HTR-8/SVneo (cell line): ENCODE results near the gene ZNF428.
"Not testable (repeated sequence)": the region's sequence is repeated elsewhere in the genome, so short reads cannot be mapped to it uniquely, and the experiment has no call there.

Experiments
- DNase-seq: peaks from one replicate; pipeline ENCODE4 v3.0.0; 2011; ENCODE audit warnings: low spot score, mixed read lengths; ENCODE audit not compliant: insufficient read length
- FAIRE-seq: peaks from 2 replicates; lab custom pipeline; 2011; peaks lifted over from hg19 to GRCh38; lab: Jason Lieb, UNC

Gene ZNF428

DNA sequence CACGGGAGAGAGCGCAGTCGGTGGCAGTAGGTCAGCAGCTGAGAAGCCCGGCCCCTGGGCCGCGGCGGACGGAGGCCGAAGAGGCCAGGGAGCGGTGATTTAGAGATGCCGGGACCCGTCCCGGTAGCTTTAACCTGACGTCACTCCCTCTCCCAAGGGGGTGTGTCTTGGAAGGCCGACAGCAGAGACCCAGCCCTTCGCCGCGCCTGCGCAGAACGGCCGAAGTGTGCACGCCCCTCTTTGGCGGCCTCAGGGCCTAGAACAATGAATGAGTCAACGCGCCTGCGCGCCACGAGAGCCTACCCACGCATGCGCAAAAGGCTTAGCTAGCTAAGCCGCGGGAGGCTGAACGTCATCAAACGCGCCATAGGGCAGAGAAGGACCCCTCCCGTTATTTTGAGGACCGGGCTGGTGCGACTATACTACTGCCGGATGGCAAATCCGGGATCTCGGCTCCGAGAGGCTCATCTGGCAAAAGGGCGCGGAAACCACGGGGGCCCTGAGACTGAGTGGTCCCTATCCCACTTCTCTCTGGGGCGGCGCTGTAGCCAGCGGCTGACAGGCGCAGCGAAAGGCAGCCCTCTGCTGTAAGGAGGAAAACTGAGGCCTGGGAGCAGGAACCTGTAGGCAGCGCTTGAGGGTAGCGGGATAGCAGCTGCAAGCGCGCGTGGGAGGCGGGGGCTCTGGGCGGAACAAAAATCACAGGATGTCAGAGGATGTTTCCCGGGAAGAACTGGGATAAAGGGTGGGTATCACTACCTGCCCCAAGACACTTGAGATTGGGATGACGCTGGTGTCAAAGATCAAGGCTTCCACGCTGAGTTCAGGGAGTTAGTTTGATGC is 23.2 kb downstream of the ZNF428 start, which contains the start of the genes IRGQ and ZNF576:
TSS of gene IRGQ (minus strand) at position 136 of the 843 bp plus-strand sequence. CDS start 796 bp downstream, outside the sequence.
TSS of gene ZNF576 (plus strand) at position 597 of the 843 bp plus-strand sequence. CDS start 514 bp downstream, outside the sequence.
- DNase-seq: peak; percentile 99
- peak; percentile 99 for FAIRE-seq

DNA sequence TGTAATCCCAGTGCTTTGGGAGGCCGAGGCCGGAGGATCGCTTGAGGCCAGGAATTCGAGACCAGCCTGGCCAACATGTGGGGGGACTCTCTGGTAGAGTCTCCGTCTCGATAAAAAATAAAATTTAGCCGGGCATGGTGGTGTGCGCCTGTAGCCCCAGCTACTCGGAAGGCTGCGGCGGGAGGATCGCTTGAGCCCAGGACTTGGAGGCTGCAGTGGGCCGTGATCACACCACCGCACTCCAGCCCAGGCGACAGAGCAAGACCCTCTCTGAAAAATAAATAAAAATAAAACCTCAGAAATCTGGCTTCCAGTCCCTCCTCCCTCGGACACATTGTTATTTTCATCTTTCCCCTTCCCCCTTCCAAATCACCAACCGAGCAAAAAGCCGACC is 23.8 kb downstream of the ZNF428 start:
- no peak for DNase-seq
- no peak for FAIRE-seq

DNA sequence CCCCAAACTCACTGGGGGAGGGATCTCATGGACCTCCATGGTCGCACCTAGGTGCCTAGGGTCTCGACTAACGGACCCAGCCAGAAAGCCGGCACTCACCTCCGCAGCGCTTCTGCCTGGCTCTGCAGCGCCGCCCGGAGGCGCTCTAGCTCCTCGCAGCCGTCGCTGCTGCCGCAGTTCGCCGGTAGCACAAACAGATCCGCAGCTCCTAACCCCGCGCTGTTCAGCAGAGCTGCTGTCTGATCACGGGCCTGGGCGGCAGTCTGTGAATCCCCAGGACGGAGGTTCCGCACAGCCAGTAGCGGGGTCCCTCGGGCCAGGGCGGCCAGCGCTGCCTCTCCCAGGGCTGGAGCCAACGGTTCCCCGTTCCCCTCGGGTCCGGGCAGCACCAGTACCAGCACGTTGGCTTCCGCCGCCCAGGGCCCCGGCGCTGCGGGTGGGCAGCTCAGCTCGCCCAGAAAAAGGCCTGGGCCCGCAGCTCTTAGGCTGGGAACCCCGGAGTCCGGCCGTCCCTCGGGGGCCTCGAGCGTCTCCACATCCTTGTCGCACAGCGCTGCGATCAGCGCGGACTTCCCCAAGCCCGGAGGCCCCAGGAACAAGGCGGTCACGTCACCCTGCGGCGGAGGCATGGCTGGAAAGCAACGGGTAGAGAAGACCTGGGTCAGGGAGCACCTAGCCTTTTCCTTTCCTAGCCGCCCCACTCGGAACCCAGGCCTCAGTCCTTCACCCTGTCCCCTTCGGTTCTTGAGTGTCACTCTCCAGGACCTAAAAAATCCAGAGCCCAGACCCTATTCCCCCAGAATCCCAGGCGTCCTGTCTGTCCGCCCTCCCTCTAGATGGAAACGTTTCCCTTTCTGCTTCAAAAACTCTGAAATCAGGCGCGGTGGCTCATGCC is 24.5 kb downstream of the ZNF428 start:
- DNase-seq: peak; percentile 41
- no peak for FAIRE-seq

- no peak for DNase-seq
- FAIRE-seq: no peak
Observed at GRCh38 chr19:43594081-43594697, 25.2 kb downstream of the ZNF428 start.

GRCh38 chr19:43592800-43593350 is 26.6 kb downstream of the ZNF428 start:
- no peak for FAIRE-seq

GRCh38 chr19:43591904-43592772 is 27.3 kb downstream of the ZNF428 start:
- DNase-seq (no peak), FAIRE-seq (no peak)

More at GRCh38 chr19:43592800-43593350, 26.6 kb downstream of the ZNF428 start:
- no peak for DNase-seq

GRCh38 chr19:43589678-43590077 is 29.8 kb downstream of the ZNF428 start:
- FAIRE-seq: no peak

GRCh38 chr19:43589277-43589676 is 30.2 kb downstream of the ZNF428 start:
- FAIRE-seq: no peak
- DNase-seq: no peak

More at GRCh38 chr19:43589678-43590077, 29.8 kb downstream of the ZNF428 start:
- DNase-seq: no peak

- not testable (repeated sequence) for DNase-seq, FAIRE-seq
Observed at GRCh38 chr19:43587029-43587428, 32.4 kb downstream of the ZNF428 start.

GRCh38 chr19:43586346-43586745 is 33.1 kb downstream of the ZNF428 start:
- FAIRE-seq (no peak), DNase-seq (no peak)

DNA sequence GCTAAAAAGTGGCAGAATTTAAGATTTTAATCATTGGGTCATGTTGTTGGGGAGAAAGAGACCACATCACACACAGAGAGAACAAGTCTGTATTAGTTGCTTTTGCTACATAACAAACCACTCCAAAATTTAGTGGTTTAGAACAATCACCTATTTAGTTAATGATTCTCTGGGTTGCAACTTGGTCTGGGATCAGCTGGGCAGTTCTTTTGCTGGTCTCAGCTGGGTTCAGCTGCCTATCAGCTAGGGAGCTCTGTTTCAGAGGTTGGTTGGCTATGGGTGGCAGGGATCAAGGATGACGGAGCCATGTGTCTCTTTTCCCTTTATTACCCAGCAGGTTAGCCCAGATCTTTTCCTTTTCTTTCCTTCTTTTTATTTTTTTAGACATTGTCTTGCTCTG is 34.9 kb downstream of the ZNF428 start:
- no peak for DNase-seq
- FAIRE-seq: no peak

DNA sequence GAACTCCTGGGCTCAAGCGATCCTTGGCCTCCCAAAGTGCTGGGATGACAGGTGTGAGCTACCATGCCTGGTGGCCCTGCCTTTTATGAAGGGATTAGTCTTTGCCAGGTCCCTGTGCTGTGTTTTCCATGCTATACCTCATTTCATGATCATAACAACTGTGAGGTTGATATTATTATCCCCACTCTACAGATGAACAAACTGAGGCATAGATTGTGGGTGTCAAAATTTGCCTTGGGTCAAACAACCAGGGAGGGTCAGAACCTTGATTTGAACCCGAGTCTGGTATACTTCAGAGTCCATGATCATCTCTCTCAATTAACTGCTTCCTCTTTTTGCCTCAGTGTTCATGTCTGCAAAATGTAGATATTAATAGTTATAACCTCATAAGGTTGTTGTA is 36.9 kb downstream of the ZNF428 start:
- no peak for FAIRE-seq
- no peak for DNase-seq

DNA sequence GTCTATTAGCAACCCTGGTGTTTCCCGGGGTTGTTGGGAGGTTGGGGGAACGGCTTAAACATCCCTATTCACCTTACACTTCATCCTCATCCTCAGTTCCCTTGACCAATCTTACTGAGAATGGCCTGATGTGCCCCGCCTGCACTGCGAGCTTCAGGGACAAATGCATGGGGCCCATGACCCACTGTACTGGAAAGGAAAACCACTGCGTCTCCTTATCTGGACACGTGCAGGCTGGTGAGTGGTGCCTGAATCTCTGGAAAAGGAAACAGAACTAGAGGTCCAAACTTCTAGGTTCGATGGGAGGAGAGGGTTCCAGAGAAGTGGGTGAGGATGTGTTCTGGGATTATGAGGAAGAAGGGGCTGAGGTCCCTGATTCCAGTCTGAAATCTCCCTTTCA is 38.0 kb downstream of the ZNF428 start:
- FAIRE-seq: no peak
- no peak for DNase-seq

DNA sequence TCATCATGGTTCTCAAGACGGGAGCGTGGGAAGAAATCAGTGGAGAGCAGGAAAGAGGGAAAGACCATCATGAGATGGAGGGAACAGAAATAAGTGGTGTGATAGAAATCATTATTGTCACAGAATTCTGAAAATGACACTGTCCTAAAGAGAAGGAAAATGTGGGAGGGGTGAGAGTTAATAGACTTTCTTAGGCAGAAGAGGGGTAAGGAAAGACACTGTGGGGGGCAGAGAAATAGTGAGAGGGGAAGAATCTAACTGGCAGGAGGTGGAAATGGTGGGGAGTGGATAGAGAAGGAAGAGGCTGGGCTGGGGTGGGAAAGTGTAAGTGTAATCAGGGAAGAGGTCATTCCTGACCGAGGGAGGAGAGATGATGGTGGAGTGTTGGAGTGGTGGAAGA is 40.6 kb downstream of the ZNF428 start:
- DNase-seq (no peak), FAIRE-seq (no peak)

GRCh38 chr19:43575955-43576878 is 43.2 kb downstream of the ZNF428 start:
- DNase-seq (no peak), FAIRE-seq (no peak)

- peak; percentile 97 for DNase-seq
- FAIRE-seq: peak; percentile 95
Observed at GRCh38 chr19:43575156-43575950, 44.1 kb downstream of the ZNF428 start, which contains the start of the genes PINLYP and XRCC1. Gene PINLYP, plus strand, starts transcription at chr19:43575801. Its CDS starts 1,391 bp downstream, at chr19:43577192. Gene XRCC1, minus strand, starts transcription at chr19:43575527. Its CDS starts 69 bp downstream, at chr19:43575458.
